ENCODE measurements around the gene TARS1. TPM values are rescaled to one million over a fixed set of nuclear protein-coding genes. Genes with fewer than 3 reads are reported as not detected.

The TARS1 gene
- polyA plus RNA-seq, 2 of the 4 experiments (the other 2 are of a cell fraction): 287 to 398 TPM

GRCh38 chr5:33494466-33494865, 53.7 kb downstream of the TARS1 start:
- no peak for TF ChIP-seq NR3C1 (IDR thresholded peaks at IDR 0.05)
- TF ChIP-seq USF2 (IDR thresholded peaks at IDR 0.05): no peak
- TF ChIP-seq RNF2 (IDR thresholded peaks at IDR 0.05; ENCODE audit: borderline replicate concordance, low read depth): no peak
- no peak for TF ChIP-seq CHD2 (IDR thresholded peaks at IDR 0.05; ENCODE audit: low read length, partially characterized antibody)
- TF ChIP-seq SREBF2 (IDR thresholded peaks at IDR 0.05): no peak
- no peak for TF ChIP-seq RFX5 (IDR thresholded peaks at IDR 0.05)
- TF ChIP-seq EHF (CRISPR knock-in tag; IDR thresholded peaks at IDR 0.05): no peak
- DNase-seq (ENCODE audit: low read depth in 1 of 2, low spot score in 1 of 2) (no peak), FAIRE-seq (no peak), ATAC-seq (no peak)
- WGBS (ENCODE audit: missing lambda C conversion rate): 50% methylated on average over 1 of the region's 1 CpG
- Histone ChIP-seq H3K4me1 (no peaks in the 10 kb centered on the region), H3K27ac (no peak overlapping the region), H3K4me3 (no peak overlapping the region), H3K9me3 (no peaks in the 10 kb centered on the region), H3K4me2 (no peak overlapping the region)
- CTCF ChIA-PET: interaction anchor here (0.5 to 0.7 kb wide), 2 partner anchors 475 to 532 kb away, joined by 3 to 5 read pairs; no protein-coding TSS in a partner anchor
- POLR2A ChIA-PET: no interaction called here

GRCh38 chr5:33501260-33501659, 60.5 kb downstream of the TARS1 start:
- POLR2A ChIA-PET: no interaction called here
- H3K27ac ChIP-seq: no peak overlapping the region
- no peak for ATAC-seq
- CTCF ChIA-PET: no interaction called here
- FAIRE-seq: no peak
- DNase-seq (ENCODE audit: low read depth in 1 of 2, low spot score in 1 of 2): no peak
- 75% methylated on average over 4 of the region's 4 CpGs for WGBS (ENCODE audit: missing lambda C conversion rate)
- no peaks in the 10 kb centered on the region for H3K9me3 ChIP-seq
- no peak overlapping the region for H3K4me2 ChIP-seq
- no peaks in the 10 kb centered on the region for H3K4me1 ChIP-seq
- no peak for TF ChIP-seq EHMT2 (IDR thresholded peaks at IDR 0.05; ENCODE audit: low read depth)
- no peak for TF ChIP-seq HOXB13 (CRISPR knock-in tag; IDR thresholded peaks at IDR 0.05; ENCODE audit: low read depth)
- TF ChIP-seq BCL3 (IDR thresholded peaks at IDR 0.05): no peak
- no peak for TF ChIP-seq POLR2AphosphoS2 (conservative IDR thresholded peaks at IDR 0.05; ENCODE audit: low read length)
- no peak for TF ChIP-seq CTCF (IDR thresholded peaks at IDR 0.05)
- TF ChIP-seq NFE2L2 (conservative IDR thresholded peaks at IDR 0.05; ENCODE audit: low read length): no peak
- TF ChIP-seq RAD21 (conservative IDR thresholded peaks at IDR 0.05 in 1 of 2, IDR thresholded peaks at IDR 0.05 in 1 of 2): no peak
- no peak for TF ChIP-seq PBX3 (IDR thresholded peaks at IDR 0.05)
- no peak for TF ChIP-seq ZNF302 (CRISPR knock-in tag; IDR thresholded peaks at IDR 0.05)
- no peak for TF ChIP-seq CBX8 (IDR thresholded peaks at IDR 0.05)
- H3K4me3 ChIP-seq: no peak overlapping the region

GRCh38 chr5:33501899-33502298, 61.1 kb downstream of the TARS1 start:
- ChIA-PET POLR2A (no interaction called here), CTCF (no interaction called here)
- Histone ChIP-seq H3K27ac (no peak overlapping the region), H3K9me3 (no peaks in the 10 kb centered on the region), H3K4me1 (no peaks in the 10 kb centered on the region), H3K4me2 (no peak overlapping the region), H3K4me3 (no peak overlapping the region)
- ATAC-seq (no peak), DNase-seq (ENCODE audit: low read depth in 1 of 2, low spot score in 1 of 2) (no peak), FAIRE-seq (no peak)
- 75% methylated on average over 12 of the region's 27 CpGs for WGBS (ENCODE audit: missing lambda C conversion rate)
- TF ChIP-seq HOXA7 (CRISPR knock-in tag; IDR thresholded peaks at IDR 0.05) (no peak), HEYL (CRISPR knock-in tag; IDR thresholded peaks at IDR 0.05) (no peak)

Measured in A549 (cell line).